ENCODE results near the gene SLC22A4.

Gene SLC22A4

DNA sequence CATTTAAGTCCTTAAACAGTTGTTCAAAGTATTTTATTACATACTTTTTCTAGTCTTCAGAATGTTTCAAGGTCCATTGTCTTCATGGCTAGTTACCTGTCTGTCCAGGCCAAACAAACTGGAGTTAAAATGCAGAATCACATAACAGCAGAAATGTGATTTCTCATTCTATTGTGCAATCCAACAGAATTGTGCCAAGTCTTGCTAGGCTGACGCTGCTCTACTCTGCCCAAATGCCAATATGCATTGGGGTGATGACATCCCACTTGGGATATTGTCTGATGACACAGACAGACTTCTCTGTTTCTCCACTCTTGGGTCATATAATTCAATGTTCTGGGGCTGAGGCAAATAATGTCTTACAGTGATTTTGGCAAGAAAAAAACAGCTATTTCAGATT is 70.1 kb downstream of the SLC22A4 start:
- Mint-ChIP-seq H3K27ac (no peak overlapping the region), H3K4me1 (peaks cover 4% of the 10 kb centered on the region)

DNA sequence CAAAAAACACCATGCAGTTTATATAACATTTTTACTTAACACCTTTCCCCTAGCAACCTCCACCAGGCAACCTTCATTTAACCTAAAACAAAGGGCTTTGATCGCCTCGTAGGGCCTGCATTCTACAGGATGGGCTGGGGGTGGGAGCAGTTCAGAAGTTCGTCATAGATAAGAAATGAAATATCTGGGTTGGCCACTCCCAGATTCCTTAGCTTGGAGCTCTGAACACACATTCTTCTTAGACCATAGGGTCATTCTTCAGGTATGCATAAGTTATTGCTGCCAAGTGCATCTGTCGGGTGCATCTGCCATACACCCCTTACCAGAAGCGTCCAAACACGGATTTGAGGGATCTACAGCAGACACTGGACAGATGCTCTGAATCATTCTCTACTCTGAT is 71.0 kb downstream of the SLC22A4 start:
- Mint-ChIP-seq H3K9me3 (no peaks in the 10 kb centered on the region), H3K27ac (no peak overlapping the region), H3K4me3 (no peak overlapping the region), H3K4me1 (peaks cover 5% of the 10 kb centered on the region), H3K27me3 (no peaks in the 10 kb centered on the region)
- no peak for ATAC-seq
- no peak for DNase-seq

More for the DNA sequence above, 70.1 kb downstream of the SLC22A4 start:
- ATAC-seq (no peak), DNase-seq (no peak)
- Mint-ChIP-seq H3K9me3 (no peaks in the 10 kb centered on the region), H3K27me3 (no peaks in the 10 kb centered on the region), H3K4me3 (no peak overlapping the region)

DNA sequence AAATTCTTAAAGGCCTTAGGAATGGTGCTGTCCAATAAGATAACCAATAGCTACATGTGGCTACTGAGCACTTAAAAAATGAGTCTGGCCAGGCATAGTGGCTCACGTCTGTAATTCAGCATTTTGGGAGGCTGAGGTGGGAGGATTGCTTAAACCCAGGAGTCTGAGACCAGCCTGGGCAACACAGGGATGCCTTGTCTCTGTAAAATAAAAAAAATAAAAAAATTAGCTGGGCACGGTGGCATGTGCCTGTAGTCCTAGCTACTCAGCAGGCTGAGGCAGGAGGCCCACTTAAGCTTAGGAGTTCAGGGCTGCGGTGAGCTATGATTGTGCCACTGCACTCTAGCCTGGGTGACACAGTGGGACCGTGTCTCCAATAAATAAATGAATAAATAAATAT is 74.0 kb downstream of the SLC22A4 start:
- ATAC-seq (no peak), DNase-seq (no peak)
- peaks cover 31% of the 10 kb centered on the region for H3K4me1 Mint-ChIP-seq
- H3K4me3 Mint-ChIP-seq, result no peak overlapping the region
- no peaks in the 10 kb centered on the region for H3K9me3 Mint-ChIP-seq
- no peaks in the 10 kb centered on the region for H3K27me3 Mint-ChIP-seq
- no peak overlapping the region for H3K27ac Mint-ChIP-seq

DNA sequence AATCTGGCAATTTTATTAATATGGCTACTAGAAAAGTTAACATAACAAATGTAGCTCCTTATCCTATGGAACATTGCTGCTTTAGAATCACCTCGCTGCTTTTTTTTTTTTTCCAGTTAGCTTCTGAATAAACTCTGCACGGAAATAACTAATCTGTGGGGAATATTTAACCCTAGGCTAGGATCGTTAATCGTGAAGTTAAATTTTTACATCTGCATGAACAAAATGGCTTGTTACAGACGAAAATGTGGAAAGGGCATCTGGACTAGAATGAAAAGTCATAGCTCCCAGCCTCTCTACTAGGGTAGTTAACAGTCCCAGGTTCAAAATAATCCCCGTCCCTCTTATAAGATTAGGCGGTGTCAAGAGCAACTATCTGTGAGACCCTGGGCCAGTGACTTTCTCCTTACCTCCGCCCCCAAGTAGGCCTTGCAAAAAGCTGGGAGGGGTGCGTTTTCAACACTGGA is 74.8 kb downstream of the SLC22A4 start:
- DNase-seq, result no peak
- ATAC-seq, result no peak
- H3K27ac Mint-ChIP-seq, result peak overlapping the region; percentile 94 to 96
- H3K9me3 Mint-ChIP-seq, result no peaks in the 10 kb centered on the region
- H3K27me3 Mint-ChIP-seq, result no peaks in the 10 kb centered on the region
- H3K4me1 Mint-ChIP-seq, result peaks cover 31% of the 10 kb centered on the region
- peak overlapping the region; percentile 78 to 90 for H3K4me3 Mint-ChIP-seq

DNA sequence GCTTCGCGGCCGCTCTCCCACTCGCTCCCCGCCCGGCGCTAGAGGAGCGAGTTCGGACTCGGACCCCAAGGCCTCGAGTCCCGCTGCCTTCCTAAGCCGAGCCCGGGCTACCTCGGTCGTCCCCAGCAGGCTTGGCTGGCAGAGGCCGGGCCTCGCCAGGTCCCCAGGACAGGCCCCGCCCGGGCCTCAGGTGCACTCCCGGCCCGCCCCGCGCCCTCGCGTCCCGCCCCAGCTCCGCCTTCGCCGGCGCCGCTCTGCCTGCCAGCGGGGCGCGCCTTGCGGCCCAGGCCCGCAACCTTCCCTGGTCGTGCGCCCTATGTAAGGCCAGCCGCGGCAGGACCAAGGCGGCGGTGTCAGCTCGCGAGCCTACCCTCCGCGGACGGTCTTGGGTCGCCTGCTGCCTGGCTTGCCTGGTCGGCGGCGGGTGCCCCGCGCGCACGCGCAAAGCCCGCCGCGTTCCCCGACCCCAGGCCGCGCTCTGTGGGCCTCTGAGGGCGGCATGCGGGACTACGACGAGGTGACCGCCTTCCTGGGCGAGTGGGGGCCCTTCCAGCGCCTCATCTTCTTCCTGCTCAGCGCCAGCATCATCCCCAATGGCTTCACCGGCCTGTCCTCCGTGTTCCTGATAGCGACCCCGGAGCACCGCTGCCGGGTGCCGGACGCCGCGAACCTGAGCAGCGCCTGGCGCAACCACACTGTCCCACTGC is 75.4 kb downstream of the SLC22A4 start, which contains the start of gene SLC22A5:
SLC22A5 (plus strand) TSS at position 237 of the 707 bp plus-strand sequence; CDS start at position 500, 263 bp downstream.
- Mint-ChIP-seq H3K4me3 (peak within 1 kb of the TSS; percentile 78 to 90), H3K4me1 (peaks cover 31% of the 10 kb centered on the region), H3K27me3 (no peaks in the 10 kb centered on the region), H3K9me3 (no peaks in the 10 kb centered on the region), H3K27ac (peak within 1 kb of the TSS; percentile 94 to 96)
- ATAC-seq (peak; percentile 95), DNase-seq (peak; percentile 81)

DNA sequence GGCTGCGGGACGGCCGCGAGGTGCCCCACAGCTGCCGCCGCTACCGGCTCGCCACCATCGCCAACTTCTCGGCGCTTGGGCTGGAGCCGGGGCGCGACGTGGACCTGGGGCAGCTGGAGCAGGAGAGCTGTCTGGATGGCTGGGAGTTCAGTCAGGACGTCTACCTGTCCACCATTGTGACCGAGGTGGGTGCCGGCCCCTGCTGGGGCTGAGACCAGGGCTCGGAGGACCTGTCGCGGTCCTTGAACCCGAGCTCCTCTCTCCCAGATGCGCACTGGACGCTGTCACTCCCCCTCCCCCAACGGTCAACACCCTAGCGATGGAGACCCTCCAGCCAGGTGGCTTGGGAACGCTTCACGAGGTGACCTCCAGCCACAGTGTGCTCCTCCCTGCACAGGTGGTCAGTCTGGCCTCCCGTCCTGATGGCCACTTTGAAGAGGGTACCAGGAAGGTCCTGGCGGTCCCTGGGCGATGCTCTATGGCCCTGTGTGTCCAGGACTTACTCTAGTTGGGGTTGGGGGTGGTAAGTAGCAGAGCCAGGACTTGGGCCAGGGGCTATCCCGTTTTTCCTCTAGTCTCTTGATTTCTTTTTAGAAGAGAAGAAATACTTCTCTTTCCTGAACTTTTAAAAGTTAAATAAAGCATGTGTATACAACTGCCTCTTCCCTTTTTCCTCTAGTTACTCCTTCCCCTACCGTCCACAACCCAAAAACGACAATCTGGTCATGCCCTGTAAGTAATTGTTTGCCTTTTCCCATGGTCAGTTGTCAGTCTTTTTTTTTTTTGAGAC is 76.2 kb downstream of the SLC22A4 start:
- DNase-seq (peak in 1 of 2 donors; percentile 20), ATAC-seq (no peak)
- peak overlapping the region; percentile 70 to 78 for H3K4me3 Mint-ChIP-seq
- H3K9me3 Mint-ChIP-seq, result no peaks in the 10 kb centered on the region
- H3K27me3 Mint-ChIP-seq, result no peaks in the 10 kb centered on the region
- H3K4me1 Mint-ChIP-seq, result peaks cover 31% of the 10 kb centered on the region
- H3K27ac Mint-ChIP-seq, result peak overlapping the region in 1 of 2 donors; percentile 94

DNA sequence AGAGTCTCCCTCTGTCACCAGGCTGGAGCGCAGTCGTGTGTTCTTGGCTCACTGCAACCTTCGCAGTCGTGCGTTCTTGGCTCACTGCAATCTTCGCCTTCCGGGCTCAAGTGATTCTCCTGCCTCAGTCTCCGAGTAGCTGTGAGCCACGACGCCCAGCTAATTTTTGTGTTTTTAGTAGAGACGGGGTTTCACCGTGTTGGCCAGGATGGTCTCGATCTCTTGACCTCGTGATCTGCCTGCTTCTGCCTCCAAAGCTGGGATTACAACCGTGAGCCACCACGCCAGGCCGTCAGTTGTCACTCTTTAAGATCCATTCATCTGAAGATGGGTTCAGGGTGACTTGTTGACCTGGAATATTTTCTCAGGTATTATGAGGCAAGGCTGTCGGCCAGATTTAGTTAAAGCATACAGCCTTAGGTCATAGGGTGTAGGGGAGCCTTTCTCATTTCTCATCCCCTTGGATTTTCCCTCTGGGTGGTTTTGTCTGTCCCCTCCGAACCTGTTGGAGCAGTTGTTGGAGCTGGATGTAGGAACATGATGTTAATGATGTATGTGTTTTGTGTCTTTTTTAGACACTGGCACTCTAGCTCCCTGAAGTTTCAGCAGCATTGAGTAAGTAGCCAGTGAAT is 76.9 kb downstream of the SLC22A4 start:
- Mint-ChIP-seq H3K9me3 (no peaks in the 10 kb centered on the region), H3K4me1 (peaks cover 31% of the 10 kb centered on the region), H3K27me3 (no peaks in the 10 kb centered on the region), H3K27ac (peak overlapping the region; percentile 30 to 94), H3K4me3 (peak overlapping the region; percentile 70 to 78)
- DNase-seq, result no peak
- no peak for ATAC-seq

DNA sequence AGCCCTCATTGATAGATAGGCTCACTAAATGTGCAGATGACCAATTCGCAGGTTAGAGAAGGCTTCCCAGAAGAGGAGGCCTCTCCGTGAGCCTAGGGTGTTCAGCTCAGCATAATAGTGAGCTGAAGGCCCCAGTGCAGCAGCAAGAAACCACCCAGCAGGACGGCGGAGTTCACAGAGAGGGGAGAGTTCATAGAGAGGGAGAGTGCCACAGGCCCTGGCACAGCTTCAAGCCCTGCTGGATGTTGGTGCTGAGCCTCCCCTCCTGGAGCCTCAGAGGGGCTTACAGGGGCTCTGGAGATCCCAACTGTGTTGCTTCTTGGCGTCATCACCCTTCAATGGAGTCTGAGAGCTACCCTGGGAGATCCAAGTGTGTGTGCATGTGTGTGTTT is 77.4 kb downstream of the SLC22A4 start:
- H3K4me3 Mint-ChIP-seq, result peak overlapping the region; percentile 70 to 78
- peak overlapping the region in 1 of 2 donors; percentile 28 for H3K27ac Mint-ChIP-seq

DNA sequence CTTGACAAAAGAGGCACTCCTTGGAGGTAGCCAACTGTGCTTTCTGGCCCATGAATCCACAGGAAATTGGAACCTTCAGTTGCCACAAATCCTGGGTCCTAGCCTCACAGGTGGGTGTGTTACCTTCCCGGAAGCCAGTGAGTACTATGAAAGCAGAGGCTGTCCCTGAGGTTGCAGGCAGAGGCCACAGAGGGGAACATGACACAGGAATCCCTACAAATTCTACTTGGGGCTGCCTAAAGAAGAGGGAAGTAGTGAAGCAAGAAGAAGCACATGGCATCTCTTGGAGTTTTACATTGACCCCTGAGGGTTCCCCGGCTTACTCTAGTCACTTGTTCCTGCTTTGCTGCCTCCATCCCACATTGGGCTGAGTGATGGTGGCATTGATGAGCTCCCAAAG is 77.9 kb downstream of the SLC22A4 start:
- no peak for ATAC-seq

More for the DNA sequence above, 77.4 kb downstream of the SLC22A4 start:
- H3K27me3 Mint-ChIP-seq, result no peaks in the 10 kb centered on the region
- H3K4me1 Mint-ChIP-seq, result peaks cover 31% of the 10 kb centered on the region
- no peaks in the 10 kb centered on the region for H3K9me3 Mint-ChIP-seq
- DNase-seq (no peak), ATAC-seq (no peak)

DNA sequence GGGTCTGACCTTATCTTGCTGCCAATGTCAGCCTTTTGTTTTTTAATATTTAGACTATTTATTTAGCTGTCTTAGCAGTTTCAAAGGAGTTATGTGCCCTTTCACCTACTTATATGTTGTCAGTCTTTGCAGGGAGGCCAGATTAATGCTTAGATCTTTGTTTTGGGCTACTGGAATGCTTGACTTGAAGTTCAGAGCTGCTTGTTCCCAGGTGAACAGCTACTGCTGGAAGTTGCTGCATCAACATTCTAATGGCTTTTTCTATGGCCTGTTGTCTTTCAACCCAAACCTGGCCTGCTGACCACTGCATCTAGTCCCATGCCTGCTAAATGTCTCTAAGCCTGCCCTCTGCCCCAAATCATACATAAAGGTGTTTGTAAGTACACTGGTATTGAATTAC is 78.3 kb downstream of the SLC22A4 start:
- Mint-ChIP-seq H3K4me1 (peaks cover 31% of the 10 kb centered on the region), H3K9me3 (no peaks in the 10 kb centered on the region), H3K27me3 (no peaks in the 10 kb centered on the region), H3K27ac (no peak overlapping the region), H3K4me3 (no peak overlapping the region)
- no peak for DNase-seq
- ATAC-seq, result no peak

More for the DNA sequence above, 77.9 kb downstream of the SLC22A4 start:
- peak overlapping the region; percentile 70 to 78 for H3K4me3 Mint-ChIP-seq
- no peak for DNase-seq
- H3K9me3 Mint-ChIP-seq, result no peaks in the 10 kb centered on the region
- H3K27me3 Mint-ChIP-seq, result no peaks in the 10 kb centered on the region
- H3K4me1 Mint-ChIP-seq, result peaks cover 31% of the 10 kb centered on the region
- H3K27ac Mint-ChIP-seq, result no peak overlapping the region

DNA sequence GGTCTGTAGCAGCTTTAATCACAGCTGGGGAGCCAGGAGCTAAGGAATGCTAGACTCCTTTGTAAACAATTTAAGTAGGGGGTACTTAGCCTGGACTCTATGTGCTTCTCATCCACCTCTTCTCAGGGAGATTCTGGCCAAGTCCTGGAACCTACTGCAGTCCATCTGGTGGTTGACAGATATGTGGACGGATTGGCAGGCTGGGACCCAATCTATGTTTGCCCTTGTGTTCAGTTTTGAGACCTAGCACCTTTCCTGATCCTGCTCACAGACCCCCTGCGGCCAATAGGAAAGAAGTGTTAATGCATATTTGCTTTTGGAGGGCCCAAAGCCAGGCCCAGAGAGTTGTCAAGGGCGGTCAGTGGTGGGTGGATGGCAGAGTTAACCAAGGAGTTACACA is 81.8 kb downstream of the SLC22A4 start:
- Mint-ChIP-seq H3K9me3 (no peaks in the 10 kb centered on the region), H3K4me1 (peaks cover 19% of the 10 kb centered on the region), H3K4me3 (no peak overlapping the region), H3K27ac (no peak overlapping the region), H3K27me3 (no peaks in the 10 kb centered on the region)
- DNase-seq (no peak), ATAC-seq (no peak)

DNA sequence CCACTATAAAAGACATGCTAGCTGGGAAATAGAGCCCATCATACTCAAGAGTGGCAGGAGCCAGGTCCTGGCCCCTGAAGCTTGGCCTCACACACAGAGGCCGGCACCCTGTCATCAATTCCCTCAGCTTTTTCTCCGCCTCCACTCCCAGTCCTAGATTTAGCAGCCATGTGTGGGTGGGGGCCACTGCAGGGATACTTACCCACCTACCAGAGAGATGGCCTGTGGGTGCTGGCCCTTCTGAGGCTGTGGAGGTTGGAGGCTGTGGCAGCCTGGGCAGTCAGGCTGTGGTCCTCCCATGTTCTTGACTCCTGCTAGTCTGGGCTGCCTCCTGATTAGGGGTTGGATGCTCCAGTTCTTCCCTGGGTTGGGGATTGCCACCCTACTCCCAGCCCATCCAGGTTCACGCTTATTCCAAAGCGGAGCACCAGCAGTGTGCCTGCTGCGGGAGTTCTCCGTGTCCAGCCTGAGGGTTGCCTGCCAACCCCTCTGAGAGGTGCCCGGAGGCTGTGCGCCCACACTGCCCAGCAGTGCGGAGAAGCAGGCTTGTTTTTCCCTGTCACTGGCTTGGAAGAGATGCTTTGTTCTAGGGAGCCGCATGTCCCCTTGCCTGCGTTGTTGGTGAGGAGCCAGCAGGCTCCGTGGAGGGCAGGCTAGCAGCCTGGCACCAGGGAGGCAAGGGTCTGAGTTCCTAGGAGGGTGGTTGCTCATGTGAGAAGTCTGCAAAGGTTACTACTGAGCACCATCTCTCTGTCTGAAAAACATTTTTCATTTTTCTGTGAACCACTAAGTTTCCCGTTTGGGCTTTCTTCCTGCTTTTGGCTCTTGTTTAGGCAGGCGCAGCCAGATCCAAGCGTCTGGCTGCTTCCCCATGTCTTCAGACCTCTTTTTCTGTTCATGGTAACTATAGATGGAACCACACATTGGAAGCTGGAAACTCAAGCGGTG is 82.8 kb downstream of the SLC22A4 start:
- no peak overlapping the region for H3K4me3 Mint-ChIP-seq
- no peaks in the 10 kb centered on the region for H3K9me3 Mint-ChIP-seq
- H3K4me1 Mint-ChIP-seq, result peaks cover 9% of the 10 kb centered on the region
- ATAC-seq (peak; percentile 31), DNase-seq (no peak)
- no peaks in the 10 kb centered on the region for H3K27me3 Mint-ChIP-seq
- no peak overlapping the region for H3K27ac Mint-ChIP-seq

DNA sequence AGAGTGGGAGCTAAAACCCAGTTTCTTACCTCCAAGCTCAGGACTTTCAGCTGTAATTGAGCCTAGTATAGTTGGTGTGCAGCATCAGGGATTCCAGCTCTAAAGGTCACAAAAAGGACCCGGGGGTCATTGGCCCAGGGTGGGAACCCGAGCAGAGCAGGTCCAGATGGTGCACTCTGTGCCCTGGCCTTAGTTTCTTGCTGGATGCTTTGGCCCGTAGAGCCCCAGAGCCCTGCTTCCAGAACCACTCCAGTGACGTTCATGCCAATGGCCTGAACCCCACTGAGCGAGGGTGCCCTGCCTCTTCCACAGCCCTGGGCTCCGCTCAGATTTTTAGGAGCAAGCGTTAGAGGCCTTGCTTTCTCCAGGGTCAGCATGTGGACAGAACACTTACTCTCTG is 83.5 kb downstream of the SLC22A4 start:
- no peak overlapping the region for H3K4me3 Mint-ChIP-seq
- DNase-seq (no peak), ATAC-seq (no peak)
- H3K27me3 Mint-ChIP-seq, result no peaks in the 10 kb centered on the region
- H3K4me1 Mint-ChIP-seq, result peaks cover 1% of the 10 kb centered on the region
- no peak overlapping the region for H3K27ac Mint-ChIP-seq
- no peaks in the 10 kb centered on the region for H3K9me3 Mint-ChIP-seq

DNA sequence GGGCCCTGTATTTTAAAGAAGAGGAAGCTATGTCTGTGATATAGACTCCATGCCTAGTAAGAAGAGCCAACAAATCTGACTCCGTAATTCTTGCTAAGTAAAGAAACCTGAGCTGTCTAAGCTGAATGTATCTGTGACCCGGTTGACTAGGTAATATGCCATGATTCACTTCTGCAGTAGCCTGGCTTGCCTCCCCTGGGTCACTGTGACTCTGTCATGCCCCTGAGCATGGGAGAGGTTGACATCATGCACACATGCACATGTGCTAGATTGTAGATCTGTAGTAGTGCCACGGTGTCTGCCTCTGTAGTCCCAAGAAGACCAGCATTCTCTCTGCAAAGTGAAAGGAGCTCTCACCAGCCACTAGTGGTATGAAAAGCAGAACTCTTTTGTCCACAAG is 84.4 kb downstream of the SLC22A4 start:
- ATAC-seq, result no peak
- no peak for DNase-seq
- Mint-ChIP-seq H3K9me3 (no peaks in the 10 kb centered on the region), H3K4me3 (no peak overlapping the region), H3K27me3 (no peaks in the 10 kb centered on the region), H3K4me1 (no peaks in the 10 kb centered on the region), H3K27ac (no peak overlapping the region)

DNA sequence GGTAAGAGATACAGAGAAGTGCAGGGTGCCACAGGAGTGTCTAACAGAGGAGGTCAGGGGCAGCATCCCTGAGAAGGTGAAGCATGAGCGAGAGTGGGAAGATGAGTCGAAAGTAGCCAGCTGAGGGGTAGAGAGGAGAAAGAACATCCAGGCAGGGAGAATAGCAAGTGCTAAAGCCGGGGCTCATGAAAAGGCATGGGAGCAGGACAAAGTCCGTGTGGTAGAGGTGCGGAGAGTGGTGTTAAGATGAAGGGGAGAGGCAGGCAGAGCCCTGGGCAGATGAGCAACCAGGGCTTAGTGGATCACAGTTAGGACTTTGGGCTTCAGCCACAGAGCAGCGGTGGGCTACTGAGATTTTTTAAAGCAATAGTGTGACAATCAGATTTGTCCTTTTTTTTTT is 85.9 kb downstream of the SLC22A4 start:
- Mint-ChIP-seq H3K27me3 (no peaks in the 10 kb centered on the region), H3K9me3 (no peaks in the 10 kb centered on the region), H3K27ac (no peak overlapping the region), H3K4me1 (no peaks in the 10 kb centered on the region), H3K4me3 (no peak overlapping the region)
- ATAC-seq, result no peak
- DNase-seq, result no peak

All from stimulated activated naive CD8-positive, alpha-beta T cell treated with anti-CD3 and anti-CD28 coated beads, Interleukin-15, amount 100 ng/mL, for 72 hours (primary cell).